Measurements from ENCODE around the gene TMEM121. TPM values are rescaled to one million over a fixed set of nuclear protein-coding genes. Genes with fewer than 3 reads are reported as not detected.

Gene TMEM121
- total and polyA plus RNA-seq, 4 donors: 0.33 to 1.5 (median 0.37) TPM; not detected in 1

GRCh38 chr14:105489542-105490266 is 36.7 kb upstream of the TMEM121 start:
- Histone ChIP-seq H3K27ac (ENCODE audit: low read depth in 1 of 2, low read length in 2 of 2) (peak overlapping the region; percentile 74 to 83), H3K9me3 (ENCODE audit: control insufficient read depth in 4 of 4, low read length in 3 of 4) (no peaks in the 10 kb centered on the region), H3K27me3 (ENCODE audit: control insufficient read depth in 4 of 4, insufficient read depth in 4 of 4, low read length in 3 of 4) (no peaks in the 10 kb centered on the region), H3K36me3 (ENCODE audit: control insufficient read depth in 4 of 4, insufficient read depth in 3 of 4, low read depth in 1 of 4, low read length in 3 of 4) (no peaks in the 10 kb centered on the region), H3K4me1 (ENCODE audit: control insufficient read depth in 4 of 4, insufficient read depth in 4 of 4, low read length in 3 of 4) (peaks cover 10 to 64% (median 39%) of the 10 kb centered on the region in 4 donors), H3K4me3 (ENCODE audit: low read depth in 1 of 3, low read length in 3 of 3) (peak overlapping the region in 2 of 3 donors; percentile 57 to 65), H3K9ac (ENCODE audit: low read depth in 1 of 2, low read length in 2 of 2) (no peak overlapping the region)
- WGBS: 2% methylated on average over 43 of the region's 44 CpGs
- peak; percentile 78 for DNase-seq (ENCODE audit: low spot score)
- TF ChIP-seq RAD21 (IDR thresholded peaks at IDR 0.05) (peak; percentile 69 to 79), CTCF (IDR thresholded peaks at IDR 0.05; ENCODE audit: low read depth, low read length, missing input control) (peak; percentile 75), FOXA2 (IDR thresholded peaks at IDR 0.05) (no peak)

GRCh38 chr14:105490267-105490571 is 36.2 kb upstream of the TMEM121 start:
- Histone ChIP-seq H3K36me3 (ENCODE audit: control insufficient read depth in 4 of 4, insufficient read depth in 3 of 4, low read depth in 1 of 4, low read length in 3 of 4) (no peaks in the 10 kb centered on the region), H3K27me3 (ENCODE audit: control insufficient read depth in 4 of 4, insufficient read depth in 4 of 4, low read length in 3 of 4) (no peaks in the 10 kb centered on the region), H3K9ac (ENCODE audit: low read depth in 1 of 2, low read length in 2 of 2) (peak overlapping the region in 1 of 2 donors; percentile 38), H3K9me3 (ENCODE audit: control insufficient read depth in 4 of 4, low read length in 3 of 4) (no peaks in the 10 kb centered on the region), H3K27ac (ENCODE audit: low read depth in 1 of 2, low read length in 2 of 2) (peak overlapping the region; percentile 74 to 83), H3K4me3 (ENCODE audit: low read depth in 1 of 3, low read length in 3 of 3) (peak overlapping the region in 2 of 3 donors; percentile 57 to 65), H3K4me1 (ENCODE audit: control insufficient read depth in 4 of 4, insufficient read depth in 4 of 4, low read length in 3 of 4) (peaks cover 10 to 64% (median 44%) of the 10 kb centered on the region in 4 donors)
- under 1% methylated on average over 33 of the region's 33 CpGs for WGBS
- DNase-seq (ENCODE audit: low spot score): no peak
- TF ChIP-seq JUND (IDR thresholded peaks at IDR 0.05): no peak
- TF ChIP-seq HNF4A (conservative IDR thresholded peaks at IDR 0.05): no peak
- no peak for TF ChIP-seq SP1 (IDR thresholded peaks at IDR 0.05)
- no peak for TF ChIP-seq YY1 (IDR thresholded peaks at IDR 0.05)
- TF ChIP-seq GABPA (IDR thresholded peaks at IDR 0.05 in 1 of 2, conservative IDR thresholded peaks at IDR 0.05 in 1 of 2): no peak
- TF ChIP-seq EGR1 (IDR thresholded peaks at IDR 0.05; ENCODE audit: low read depth in 2 of 2): no peak
- no peak for TF ChIP-seq NR2F2 (IDR thresholded peaks at IDR 0.05)
- no peak for TF ChIP-seq TAF1 (conservative IDR thresholded peaks at IDR 0.05)
- no peak for TF ChIP-seq ATF3 (IDR thresholded peaks at IDR 0.05)
- TF ChIP-seq HNF4G (IDR thresholded peaks at IDR 0.05): no peak
- TF ChIP-seq RXRA (IDR thresholded peaks at IDR 0.05): no peak
- TF ChIP-seq ZBTB33 (IDR thresholded peaks at IDR 0.05): no peak
- TF ChIP-seq FOXA2 (IDR thresholded peaks at IDR 0.05): no peak
- no peak for TF ChIP-seq MAX (IDR thresholded peaks at IDR 0.05)
- TF ChIP-seq FOXA1 (IDR thresholded peaks at IDR 0.05): no peak
- TF ChIP-seq RAD21 (IDR thresholded peaks at IDR 0.05): no peak
- no peak for TF ChIP-seq REST (IDR thresholded peaks at IDR 0.05)
- no peak for TF ChIP-seq CTCF (IDR thresholded peaks at IDR 0.05; ENCODE audit: low read depth, low read length, missing input control)
